ENCODE results near the gene NOM1.

Gene NOM1

DNA sequence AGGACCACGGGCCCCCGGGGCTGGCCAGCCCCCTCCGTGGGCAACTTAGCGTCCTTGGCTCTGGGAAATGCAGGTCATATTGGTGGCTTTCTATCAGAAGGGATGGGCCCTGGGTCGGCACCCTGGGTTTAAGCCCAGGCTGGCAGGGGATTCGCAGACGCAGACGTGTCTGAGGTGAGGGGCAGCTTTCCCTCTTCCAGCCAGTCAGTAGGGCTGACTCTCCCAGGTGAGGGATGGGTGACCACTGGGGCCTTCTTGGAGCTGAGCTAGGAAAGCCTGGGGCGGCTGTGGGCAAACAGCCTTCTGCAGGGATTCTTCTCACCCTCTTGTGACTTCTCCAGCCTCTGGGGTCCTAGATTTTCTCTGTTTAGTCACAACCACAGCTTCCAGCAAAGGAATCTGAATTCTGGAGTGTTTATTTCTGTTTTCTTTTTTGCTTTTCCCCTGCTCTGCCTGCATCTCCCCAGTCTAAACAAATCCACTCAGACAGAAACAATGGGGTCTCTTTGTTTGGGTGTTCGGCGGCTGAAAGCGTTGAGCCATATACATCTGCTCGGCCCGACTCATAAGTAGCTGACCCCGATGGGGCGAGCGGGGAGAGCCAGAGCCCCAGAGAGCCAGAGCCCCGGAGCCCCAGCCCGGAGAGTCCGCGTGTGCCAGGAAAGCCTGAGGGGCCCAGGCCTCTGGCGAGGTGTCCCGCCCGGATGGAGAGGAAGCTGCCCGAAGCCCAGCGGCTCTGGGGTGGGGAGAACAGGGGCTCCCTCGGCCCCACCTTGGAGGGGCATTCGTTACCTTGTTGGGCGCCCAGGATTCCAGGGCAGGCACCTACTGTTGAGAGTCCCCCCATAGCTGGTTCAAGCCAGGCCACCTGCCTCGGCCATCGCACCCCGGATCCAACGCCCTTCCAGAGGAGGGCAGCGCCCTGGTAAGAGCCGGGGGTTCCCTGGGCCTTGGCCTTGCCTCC, 59.0 kb downstream of the NOM1 start:
- TF ChIP-seq, protein P1, sequence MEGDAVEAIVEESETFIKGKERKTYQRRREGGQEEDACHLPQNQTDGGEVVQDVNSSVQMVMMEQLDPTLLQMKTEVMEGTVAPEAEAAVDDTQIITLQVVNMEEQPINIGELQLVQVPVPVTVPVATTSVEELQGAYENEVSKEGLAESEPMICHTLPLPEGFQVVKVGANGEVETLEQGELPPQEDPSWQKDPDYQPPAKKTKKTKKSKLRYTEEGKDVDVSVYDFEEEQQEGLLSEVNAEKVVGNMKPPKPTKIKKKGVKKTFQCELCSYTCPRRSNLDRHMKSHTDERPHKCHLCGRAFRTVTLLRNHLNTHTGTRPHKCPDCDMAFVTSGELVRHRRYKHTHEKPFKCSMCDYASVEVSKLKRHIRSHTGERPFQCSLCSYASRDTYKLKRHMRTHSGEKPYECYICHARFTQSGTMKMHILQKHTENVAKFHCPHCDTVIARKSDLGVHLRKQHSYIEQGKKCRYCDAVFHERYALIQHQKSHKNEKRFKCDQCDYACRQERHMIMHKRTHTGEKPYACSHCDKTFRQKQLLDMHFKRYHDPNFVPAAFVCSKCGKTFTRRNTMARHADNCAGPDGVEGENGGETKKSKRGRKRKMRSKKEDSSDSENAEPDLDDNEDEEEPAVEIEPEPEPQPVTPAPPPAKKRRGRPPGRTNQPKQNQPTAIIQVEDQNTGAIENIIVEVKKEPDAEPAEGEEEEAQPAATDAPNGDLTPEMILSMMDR (IDR thresholded peaks at IDR 0.05; ENCODE audit: low read length, missing control alignments), result no peak
- no peak for DNase-seq (ENCODE audit: low read depth)
- H3K4me3 ChIP-seq (replicated peaks; ENCODE audit: low read depth, low read length), result no peak overlapping the region

DNA sequence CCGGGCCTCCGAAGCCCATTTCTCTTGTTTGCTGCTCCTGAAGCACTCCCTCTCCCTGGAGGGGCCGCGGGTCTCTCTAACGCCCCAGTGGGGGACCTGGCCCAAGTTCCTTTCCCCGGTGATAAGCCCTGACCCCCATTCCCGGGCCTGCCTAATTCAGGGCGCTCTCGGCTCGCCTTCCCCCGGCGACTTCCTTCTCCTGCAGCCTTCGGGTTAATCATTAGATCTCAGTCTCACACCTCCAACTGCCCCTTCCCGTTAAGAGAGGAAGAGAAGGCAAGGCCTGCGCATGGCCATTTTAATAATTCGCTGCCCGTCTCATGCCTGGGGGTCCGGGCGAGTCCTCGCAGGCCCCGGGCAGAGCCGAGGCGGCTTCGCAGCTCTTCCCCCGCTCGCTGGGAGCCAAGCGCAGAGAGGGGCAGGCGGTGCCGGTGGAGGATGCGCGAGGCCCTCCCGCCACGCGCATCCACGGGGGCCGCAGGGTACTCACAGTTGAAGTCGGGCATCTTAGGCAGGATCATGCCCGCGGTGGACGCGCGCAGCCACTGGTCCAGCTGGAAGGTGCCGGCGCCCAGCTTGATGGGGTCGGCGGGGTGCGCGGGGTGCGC, 59.8 kb downstream of the NOM1 start:
- TF ChIP-seq, protein P1 (IDR thresholded peaks at IDR 0.05; ENCODE audit: low read length, missing control alignments), result no peak
- no peak overlapping the region for H3K4me3 ChIP-seq (replicated peaks; ENCODE audit: low read depth, low read length)
- DNase-seq (ENCODE audit: low read depth), result no peak

DNA sequence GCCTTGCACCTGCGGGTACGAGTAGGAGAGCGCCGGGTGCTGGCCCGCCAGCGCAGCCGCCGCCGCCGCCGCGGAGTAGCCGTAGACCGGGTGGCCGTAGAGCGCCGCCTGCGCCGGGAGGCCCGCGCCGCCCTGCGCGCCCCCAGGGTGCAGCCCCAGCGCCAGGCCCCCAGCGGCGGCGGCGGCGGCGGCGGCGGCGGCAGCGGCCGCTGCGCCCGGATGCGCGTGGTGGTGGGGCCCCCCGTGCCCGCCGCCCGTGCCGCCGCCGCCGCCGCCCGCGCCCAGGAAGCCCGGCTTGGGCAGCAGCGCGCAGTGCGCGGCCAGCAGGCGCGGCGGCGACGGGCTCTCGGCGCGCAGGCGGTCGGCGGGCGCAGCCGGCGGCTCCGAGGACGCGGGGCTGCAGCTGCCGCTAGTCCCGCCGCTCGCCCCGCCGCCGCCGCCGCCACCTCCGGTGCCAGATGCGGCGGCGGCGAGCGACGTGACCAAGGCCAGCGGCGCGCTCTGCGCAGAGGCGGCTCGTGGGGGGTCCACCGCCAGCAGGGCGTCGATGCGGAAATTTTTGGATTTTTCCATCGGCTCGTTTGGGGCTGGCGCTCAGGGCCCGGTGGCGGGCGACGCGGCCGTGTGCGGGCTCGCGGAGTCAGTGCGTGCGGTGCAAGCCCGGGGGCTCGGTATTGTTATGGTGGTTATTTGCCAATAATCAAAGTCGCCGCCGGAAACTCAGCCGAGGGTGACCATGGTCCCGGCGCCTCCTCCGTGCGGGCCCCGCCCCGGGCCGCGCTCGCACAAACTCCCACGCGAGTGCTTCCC, 60.5 kb downstream of the NOM1 start:
- no peak for DNase-seq (ENCODE audit: low read depth)
- TF ChIP-seq, protein P1 (IDR thresholded peaks at IDR 0.05; ENCODE audit: low read length, missing control alignments), result no peak
- peak overlapping the region; percentile 2 for H3K4me3 ChIP-seq (replicated peaks; ENCODE audit: low read depth, low read length)

DNA sequence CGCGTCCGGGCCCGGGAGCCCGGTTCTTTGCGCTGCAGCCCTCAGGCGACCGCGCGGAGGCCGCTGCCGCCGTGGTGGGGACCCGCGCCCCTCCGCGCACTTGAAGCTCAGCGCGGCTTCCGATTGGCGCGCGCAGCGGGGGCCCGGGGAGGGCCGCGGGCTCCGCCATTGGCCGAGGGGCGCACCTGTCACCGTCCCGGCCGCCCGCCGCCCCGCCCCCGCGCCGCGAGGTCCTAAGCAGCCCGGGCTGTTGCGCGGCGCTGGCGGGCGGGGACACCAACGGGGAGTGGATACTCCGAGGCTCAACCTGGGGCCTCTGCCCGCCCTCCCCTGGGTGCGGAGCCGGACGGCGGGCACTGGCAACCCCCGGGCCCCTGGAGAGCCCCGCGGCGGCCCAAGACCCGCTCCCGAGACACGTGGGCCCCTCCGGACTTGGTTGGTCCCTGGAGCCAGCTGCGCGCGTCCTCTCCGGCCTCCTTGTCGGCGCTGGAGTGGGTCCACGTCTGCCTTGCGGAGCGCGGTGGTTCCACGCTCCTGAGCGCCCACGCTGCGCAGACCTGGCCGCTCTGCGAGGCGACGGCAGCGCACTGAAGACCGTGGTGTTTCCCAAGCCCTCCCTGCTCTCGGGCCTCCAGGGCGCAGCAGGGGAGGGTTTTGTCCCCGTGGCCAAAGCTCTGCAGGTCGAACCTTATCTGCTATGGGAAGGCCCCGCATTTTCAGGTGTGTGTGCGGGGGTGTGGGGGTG, 61.2 kb downstream of the NOM1 start, which contains the start of gene MNX1:
Gene MNX1, minus strand, starts transcription at position 76 of the 745 bp plus-strand sequence. CDS start 313 bp downstream, outside the sequence.
- TF ChIP-seq, protein P1 (IDR thresholded peaks at IDR 0.05; ENCODE audit: low read length, missing control alignments), result no peak
- DNase-seq (ENCODE audit: low read depth), result no peak
- peak within 1 kb of the TSS; percentile 2 for H3K4me3 ChIP-seq (replicated peaks; ENCODE audit: low read depth, low read length)

DNA sequence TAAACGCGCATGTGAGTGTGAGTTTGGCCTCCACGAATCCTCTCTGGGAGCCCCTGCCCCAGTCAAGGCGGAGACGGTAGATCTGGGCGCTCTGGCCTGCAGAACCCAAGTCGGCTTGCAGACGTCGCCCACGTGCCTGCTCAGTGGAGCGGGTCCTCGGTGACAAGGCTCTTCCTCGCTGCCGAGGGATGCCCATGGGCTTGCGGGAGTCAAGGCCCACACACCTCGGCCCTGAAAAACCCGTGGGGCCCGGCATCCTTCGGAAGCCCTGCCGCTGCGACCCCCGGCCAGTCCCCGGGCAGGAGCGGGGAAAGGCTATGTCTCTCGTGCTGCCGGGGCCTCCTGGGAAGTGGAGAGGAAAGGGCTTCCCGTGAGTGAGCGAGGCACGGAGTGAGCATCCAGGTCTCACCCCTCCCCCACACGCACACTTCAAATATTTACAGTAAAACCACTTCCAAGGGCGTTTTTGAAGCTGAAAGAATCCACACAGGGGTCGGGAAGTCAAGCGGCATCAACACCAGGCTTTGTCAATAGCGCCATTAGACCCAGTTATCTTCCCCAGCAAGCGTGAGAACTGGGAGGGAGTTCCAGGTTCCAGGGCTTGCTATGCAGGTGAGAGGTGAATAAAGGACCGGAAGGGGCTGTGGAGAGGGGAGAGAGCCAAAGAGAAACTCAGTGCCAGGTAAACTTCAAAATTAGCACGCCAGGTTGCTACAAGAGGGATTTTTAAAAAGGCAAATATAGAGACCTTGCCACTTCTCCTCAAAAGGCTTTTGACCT, 62.0 kb downstream of the NOM1 start:
- TF ChIP-seq, protein P1 (IDR thresholded peaks at IDR 0.05; ENCODE audit: low read length, missing control alignments), result no peak
- H3K4me3 ChIP-seq (replicated peaks; ENCODE audit: low read depth, low read length), result no peak overlapping the region
- no peak for DNase-seq (ENCODE audit: low read depth)

All from fibroblast of pulmonary artery (primary cell).